CD14-positive monocyte (primary cell): ENCODE results near the gene SIK3. TPM values are rescaled to one million over a fixed set of nuclear protein-coding genes. Genes with fewer than 3 reads are reported as not detected.
A peak's percentile ranks its signal among the peaks of the same experiment; 100 is the strongest.

Experiments used
- DNase-seq, 3 donors: peaks; one replicate each; pipeline ENCODE4 v3.0.0-alpha.2; 2011 to 2022
- H2AFZ ChIP-seq: 2 replicates; pipeline ENCODE4 v1.6.0; 2012; ENCODE audit warnings: mild to moderate bottlenecking, low read depth, low read length, inconsistent platforms; ENCODE audit not compliant: insufficient read depth, poor library complexity, severe bottlenecking
- H3K27ac ChIP-seq, 2 donors: 1 replicate in 1 of 2; 2 replicates in 1 of 2; pipeline ENCODE4 v1.5.1; 2012 to 2013; ENCODE audit warnings: low read length in 2 of 2, control low read depth in 1 of 2, inconsistent platforms in 1 of 2, low read depth in 1 of 2, mild to moderate bottlenecking in 1 of 2
- H3K27me3 ChIP-seq, 2 donors: one replicate each; pipeline versions ENCODE4 v1.6.0 to v1.6.1; 2011 to 2013; ENCODE audit warnings: low read length in 2 of 2; ENCODE audit not compliant: control insufficient read depth in 2 of 2, insufficient read depth in 2 of 2
- H3K36me3 ChIP-seq, 2 donors: replicated peaks in 1 of 2; 1 replicate in 1 of 2; 2 replicates in 1 of 2; pipeline versions ENCODE4 v1.5.1 to v1.6.1; 2012 to 2013; ENCODE audit warnings: low read length in 2 of 2, control low read depth in 1 of 2, inconsistent platforms in 1 of 2, mild to moderate bottlenecking in 1 of 2; ENCODE audit not compliant: insufficient read depth in 2 of 2, control insufficient read depth in 1 of 2
- H3K4me1 ChIP-seq, 2 donors: 1 replicate in 1 of 2; 2 replicates in 1 of 2; pipeline versions ENCODE4 v1.5.1 to v1.6.1; 2012 to 2013; ENCODE audit warnings: low read length in 2 of 2, control low read depth in 1 of 2, inconsistent platforms in 1 of 2, mild to moderate bottlenecking in 1 of 2, moderate library complexity in 1 of 2; ENCODE audit not compliant: insufficient read depth in 2 of 2, control insufficient read depth in 1 of 2
- H3K4me2 ChIP-seq: replicated peaks from 2 replicates; pipeline ENCODE3; 2012; ENCODE audit warnings: low read length, moderate library complexity, mild to moderate bottlenecking; ENCODE audit not compliant: poor library complexity, severe bottlenecking; ENCODE audit errors: extremely low read depth
- H3K4me3 ChIP-seq, 3 experiments: fragments of 200-600 bp in 1 of 3; sonication (generic) in 1 of 3; replicated peaks in 1 of 3; 1 replicate in 2 of 3; 2 replicates in 1 of 3; pipeline ENCODE4 v1.5.1; 2011 to 2013; ENCODE audit warnings: low read length in 3 of 3, mild to moderate bottlenecking in 3 of 3, control low read depth in 2 of 3, low read depth in 2 of 3, inconsistent platforms in 1 of 3, moderate library complexity in 1 of 3
- H3K79me2 ChIP-seq: 2 replicates; pipeline ENCODE4 v1.6.0; 2012; ENCODE audit warnings: mild to moderate bottlenecking, control low read depth, inconsistent platforms, low read length, moderate library complexity; ENCODE audit not compliant: insufficient read depth
- H3K9ac ChIP-seq: 2 replicates; pipeline ENCODE4 v1.6.0; 2017; ENCODE audit warnings: low read length, mild to moderate bottlenecking; ENCODE audit not compliant: insufficient read depth, poor library complexity, severe bottlenecking
- H3K9me3 ChIP-seq, 2 donors: replicated peaks in 1 of 2; 1 replicate in 1 of 2; 2 replicates in 1 of 2; pipeline versions ENCODE4 v1.5.1 to v1.6.1; 2012 to 2013; ENCODE audit warnings: low read length in 2 of 2, control low read depth in 1 of 2; ENCODE audit not compliant: control insufficient read depth in 1 of 2, insufficient read depth in 1 of 2
- H4K20me1 ChIP-seq: 2 replicates; pipeline ENCODE4 v1.6.0; 2012; ENCODE audit warnings: mild to moderate bottlenecking, low read length, control low read depth, moderate library complexity; ENCODE audit not compliant: insufficient read depth
- H3K27ac Mint-ChIP-seq, 7 donors: one replicate each; pipeline ENCODE4 v1.8.0; 2020; ENCODE audit warnings: mild to moderate bottlenecking in 7 of 7, mixed read lengths in 7 of 7, moderate library complexity in 6 of 7, inconsistent platforms in 2 of 7
- H3K27me3 Mint-ChIP-seq, 3 donors: one replicate each; pipeline ENCODE4 v1.8.0; 2021 to 2022; ENCODE audit warnings: low read depth in 3 of 3, mild to moderate bottlenecking in 3 of 3, mixed read lengths in 3 of 3, moderate library complexity in 3 of 3, inconsistent platforms in 1 of 3
- H3K36me3 Mint-ChIP-seq, 2 donors: one replicate each; pipeline ENCODE4 v1.8.0; 2020; ENCODE audit warnings: mixed read lengths in 2 of 2, inconsistent platforms in 1 of 2, mild to moderate bottlenecking in 1 of 2
- H3K4me1 Mint-ChIP-seq: one replicate; pipeline ENCODE4 v1.8.0; 2020; ENCODE audit warnings: mild to moderate bottlenecking, mixed read lengths
- H3K4me3 Mint-ChIP-seq, 2 donors: one replicate each; pipeline ENCODE4 v1.8.0; 2020; ENCODE audit warnings: mild to moderate bottlenecking in 2 of 2, mixed read lengths in 2 of 2, moderate library complexity in 1 of 2
- H3K9me3 Mint-ChIP-seq, 7 donors: one replicate each; pipeline ENCODE4 v1.8.0; 2020 to 2022; ENCODE audit warnings: mixed read lengths in 7 of 7, mild to moderate bottlenecking in 6 of 7, moderate library complexity in 6 of 7, inconsistent platforms in 2 of 7
- WGBS: methylation state at CpG from one replicate; pipeline ENCODE4 v1.1.5; 2013; ENCODE audit warnings: missing lambda C conversion rate; ENCODE audit not compliant: insufficient coverage; 5-methylcytosine and 5-hydroxymethylcytosine counted together
- intact Hi-C, 2 donors: fragments of 100-400 bp; cut with micrococcal nuclease; formaldehyde crosslinking; loops; one replicate each; pipeline versions ENCODE4 v1.15.0 to v1.15.1; 2023
- polyA plus RNA-seq, 3 donors: library from polyadenylated mRNA; depleted of rRNA in 1 of 3; unstranded in 2 of 3; stranded (reverse) in 1 of 3; fragments of 300-500 nt in 2 of 3; fragments of >200 nt in 1 of 3; fragmentation: Illumina TruSeq in 2 of 3; gene quantifications; 1 replicate in 2 of 3; 2 replicates in 1 of 3; pipeline ENCODE4 v1.2.3, GENCODE V29; 2012 to 2021
- TF ChIP-seq, protein P1 (sequence below): fragments of 200-600 bp; IDR thresholded peaks from one replicate; pipeline ENCODE4 v1.8.0; 2022; ENCODE audit warnings: antibody characterized with exemption, mild to moderate bottlenecking

The SIK3 gene
- polyA plus RNA-seq, 3 donors = 18.3 to 142 (median 20.0) TPM

DNA sequence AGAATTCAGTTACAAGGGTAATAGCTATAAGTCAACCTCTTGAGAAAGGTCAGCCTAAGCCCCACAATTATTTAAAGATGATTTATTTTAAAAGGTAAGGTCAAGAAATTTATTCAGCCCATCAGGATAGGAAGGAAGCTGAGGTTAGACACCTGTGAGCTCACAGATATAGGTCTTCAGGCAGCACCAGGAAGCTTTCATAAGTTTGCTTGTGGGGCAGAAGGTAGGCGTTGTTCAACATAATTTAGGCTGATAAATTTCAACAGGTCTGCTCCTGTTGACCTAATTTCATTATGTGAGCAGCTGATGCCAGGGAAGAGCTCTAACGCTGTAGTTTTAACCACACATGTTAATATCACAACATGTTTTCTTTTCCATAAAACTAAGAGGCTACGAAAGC is 142.7 kb downstream of the SIK3 start:
- Histone ChIP-seq H3K27me3 (no peaks in the 10 kb centered on the region), H3K9me3 (no peaks in the 10 kb centered on the region), H4K20me1 (peaks cover 47% of the 10 kb centered on the region), H3K79me2 (peaks cover 55% of the 10 kb centered on the region), H3K4me3 (no peak overlapping the region), H3K36me3 (peaks cover 27 to 60% of the 10 kb centered on the region in 2 donors), H3K4me2 (no peak overlapping the region), H3K27ac (peak overlapping the region in 1 of 2 donors; percentile 4), H3K9ac (no peak overlapping the region), H3K4me1 (peaks cover 13 to 14% of the 10 kb centered on the region in 2 donors), H2AFZ (no peak overlapping the region)
- Mint-ChIP-seq H3K27me3 (no peaks in the 10 kb centered on the region), H3K4me1 (peaks cover 20% of the 10 kb centered on the region), H3K27ac (peak overlapping the region in 1 of 7 donors; percentile 23), H3K9me3 (no peaks in the 10 kb centered on the region), H3K36me3 (peaks cover 42 to 52% of the 10 kb centered on the region in 2 donors), H3K4me3 (no peak overlapping the region)
- intact Hi-C loops = loop anchor here in 1 of 2 donors (10.0 kb wide), 1 partner anchor 109 kb away; no protein-coding TSS in a partner anchor
- no CpG with 5 or more reads among the region's 3 CpGs for WGBS
- TF ChIP-seq, protein P1, sequence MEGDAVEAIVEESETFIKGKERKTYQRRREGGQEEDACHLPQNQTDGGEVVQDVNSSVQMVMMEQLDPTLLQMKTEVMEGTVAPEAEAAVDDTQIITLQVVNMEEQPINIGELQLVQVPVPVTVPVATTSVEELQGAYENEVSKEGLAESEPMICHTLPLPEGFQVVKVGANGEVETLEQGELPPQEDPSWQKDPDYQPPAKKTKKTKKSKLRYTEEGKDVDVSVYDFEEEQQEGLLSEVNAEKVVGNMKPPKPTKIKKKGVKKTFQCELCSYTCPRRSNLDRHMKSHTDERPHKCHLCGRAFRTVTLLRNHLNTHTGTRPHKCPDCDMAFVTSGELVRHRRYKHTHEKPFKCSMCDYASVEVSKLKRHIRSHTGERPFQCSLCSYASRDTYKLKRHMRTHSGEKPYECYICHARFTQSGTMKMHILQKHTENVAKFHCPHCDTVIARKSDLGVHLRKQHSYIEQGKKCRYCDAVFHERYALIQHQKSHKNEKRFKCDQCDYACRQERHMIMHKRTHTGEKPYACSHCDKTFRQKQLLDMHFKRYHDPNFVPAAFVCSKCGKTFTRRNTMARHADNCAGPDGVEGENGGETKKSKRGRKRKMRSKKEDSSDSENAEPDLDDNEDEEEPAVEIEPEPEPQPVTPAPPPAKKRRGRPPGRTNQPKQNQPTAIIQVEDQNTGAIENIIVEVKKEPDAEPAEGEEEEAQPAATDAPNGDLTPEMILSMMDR = no peak
- DNase-seq = no peak

DNA sequence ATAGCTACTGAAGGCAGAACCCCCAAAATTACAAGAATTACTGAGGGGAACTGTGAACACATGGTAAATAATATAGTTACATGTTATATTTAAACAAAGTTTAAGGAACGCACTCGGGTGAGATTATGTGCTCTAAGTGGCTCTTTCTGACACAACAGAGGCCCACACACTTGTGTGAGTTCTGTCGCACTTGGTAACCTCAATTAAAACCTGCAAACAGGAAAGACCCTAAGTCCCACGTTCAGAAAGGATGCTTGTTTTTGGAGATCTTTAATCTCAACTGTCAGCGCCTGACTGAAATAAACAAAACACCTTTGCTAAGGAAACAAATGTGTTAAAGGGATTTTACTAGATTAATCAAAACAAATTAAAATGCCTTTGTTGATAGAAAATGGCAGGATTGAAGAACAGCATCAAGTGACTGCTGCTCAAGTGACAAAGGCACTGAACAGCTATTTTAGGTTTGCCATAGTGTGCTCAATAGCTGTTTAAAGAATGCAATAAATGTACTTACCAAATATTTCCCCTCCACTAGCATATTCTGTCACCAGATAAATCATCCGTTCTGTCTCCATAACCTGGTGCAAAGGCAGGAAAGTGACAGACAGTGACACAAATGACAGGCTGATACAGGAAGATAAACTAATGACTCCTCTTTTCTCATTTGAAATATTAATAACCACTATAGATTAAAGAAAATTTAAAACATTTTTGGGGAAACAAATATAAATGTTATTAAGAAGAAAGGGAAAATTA is 144.5 kb downstream of the SIK3 start:
- Histone ChIP-seq H3K27me3 (no peaks in the 10 kb centered on the region), H2AFZ (no peak overlapping the region), H3K4me2 (no peak overlapping the region), H3K27ac (no peak overlapping the region), H3K4me3 (no peak overlapping the region), H3K4me1 (peaks cover 20 to 25% of the 10 kb centered on the region in 2 donors), H3K36me3 (peaks cover 34 to 67% of the 10 kb centered on the region in 2 donors), H3K79me2 (peaks cover 37% of the 10 kb centered on the region), H3K9ac (no peak overlapping the region), H3K9me3 (no peaks in the 10 kb centered on the region), H4K20me1 (peaks cover 28% of the 10 kb centered on the region)
- peaks cover 52 to 57% of the 10 kb centered on the region in 2 donors for H3K36me3 Mint-ChIP-seq
- H3K27me3 Mint-ChIP-seq = no peaks in the 10 kb centered on the region
- H3K9me3 Mint-ChIP-seq = no peaks in the 10 kb centered on the region
- no peak for DNase-seq
- peaks cover 27% of the 10 kb centered on the region for H3K4me1 Mint-ChIP-seq
- WGBS = 92% methylated on average over 2 of the region's 6 CpGs
- H3K27ac Mint-ChIP-seq = no peak overlapping the region
- H3K4me3 Mint-ChIP-seq = no peak overlapping the region
- intact Hi-C loops = loop anchor here in 1 of 2 donors (10.0 kb wide), 1 partner anchor 111 kb away; no protein-coding TSS in a partner anchor
- TF ChIP-seq, protein P1 = no peak
